Mesodermal cell (in vitro differentiated cells): ENCODE measurements around the gene HPS5.
A peak's percentile ranks its signal among the peaks of the same experiment; 100 is the strongest.

Source experiments
- H3K27ac ChIP-seq: 2 replicates; pipeline ENCODE4 v1.7.0; 2013; ENCODE audit warnings: mild to moderate bottlenecking, low read depth, low read length, moderate library complexity; ENCODE audit not compliant: severe bottlenecking
- H3K36me3 ChIP-seq: 2 replicates; pipeline ENCODE4 v1.7.1; 2013; ENCODE audit warnings: mild to moderate bottlenecking, low read length, moderate library complexity; ENCODE audit not compliant: control insufficient read depth, insufficient read depth
- H3K4me1 ChIP-seq: one replicate; pipeline ENCODE4 v1.7.1; 2013; ENCODE audit warnings: mild to moderate bottlenecking, low read length; ENCODE audit not compliant: insufficient read depth, control insufficient read depth, poor library complexity, severe bottlenecking
- H3K4me3 ChIP-seq: 2 replicates; pipeline ENCODE4 v1.7.0; 2013; ENCODE audit warnings: low read length, control low read depth, mild to moderate bottlenecking; ENCODE audit not compliant: insufficient read depth, poor library complexity, severe bottlenecking; ENCODE audit errors: extremely low read depth
- H3K9me3 ChIP-seq: 2 replicates; pipeline ENCODE4 v1.7.1; 2013; ENCODE audit warnings: mild to moderate bottlenecking, low read length, moderate library complexity; ENCODE audit not compliant: control insufficient read depth
- WGBS, 2 experiments: methylation state at CpG; one replicate each; pipeline ENCODE4 v1.1.5; 2013; ENCODE audit warnings: missing lambda C conversion rate in 2 of 2; ENCODE audit not compliant: insufficient coverage in 2 of 2; 5-methylcytosine and 5-hydroxymethylcytosine counted together

The HPS5 gene

DNA sequence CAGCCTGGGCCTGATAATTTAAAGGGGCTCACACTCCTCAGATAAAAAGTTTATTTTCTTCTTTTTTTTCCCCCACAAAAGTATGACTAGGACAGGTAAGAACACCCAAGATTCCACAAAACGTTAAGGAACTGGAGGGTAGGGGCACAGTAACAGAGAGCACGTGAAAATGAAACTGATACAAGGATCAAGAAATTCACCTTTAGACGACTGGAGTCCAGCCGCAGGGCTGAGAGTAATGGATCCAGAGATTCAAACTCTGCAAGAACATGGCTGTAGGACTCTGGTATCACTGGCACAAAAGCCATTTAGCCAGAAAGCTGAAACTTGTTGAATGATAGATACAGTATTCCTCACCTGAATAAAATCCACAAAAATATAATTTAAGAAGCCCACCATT lies 4.4 kb downstream of the HPS5 start:
- Histone ChIP-seq H3K4me3 (no peak overlapping the region), H3K4me1 (peaks cover 8% of the 10 kb centered on the region), H3K36me3 (peaks cover 5% of the 10 kb centered on the region), H3K27ac (no peak overlapping the region), H3K9me3 (no peaks in the 10 kb centered on the region)
- 92 to 94% methylated on average over 3 to 4 of the region's 4 CpGs for WGBS, 2 experiments

DNA sequence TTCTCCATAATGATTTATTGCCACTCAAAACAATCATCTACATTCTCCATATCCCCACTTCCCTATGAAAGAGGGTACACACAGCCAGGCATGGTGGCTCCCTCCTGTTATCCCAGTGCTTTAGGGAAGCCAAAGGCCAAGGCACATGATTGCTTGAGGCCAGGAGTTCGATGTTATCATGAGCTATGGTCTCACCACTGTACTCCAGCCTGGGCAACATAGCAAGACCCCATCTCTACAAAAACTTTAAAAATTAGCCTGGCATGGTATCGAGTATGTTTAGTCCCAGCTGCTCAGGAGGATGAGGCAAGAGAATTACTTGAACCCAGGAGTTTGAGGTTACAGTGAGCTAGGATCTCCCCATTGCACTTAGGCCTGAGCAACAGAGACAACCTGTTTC lies 6.0 kb downstream of the HPS5 start:
- Histone ChIP-seq H3K9me3 (no peaks in the 10 kb centered on the region), H3K4me1 (peaks cover 8% of the 10 kb centered on the region), H3K36me3 (peaks cover 16% of the 10 kb centered on the region), H3K4me3 (no peak overlapping the region), H3K27ac (no peak overlapping the region)
- WGBS, 2 experiments, result 100% methylated on average over 1 of the region's 2 CpGs; no CpG with 5 or more reads in 1 of the 2 experiments

DNA sequence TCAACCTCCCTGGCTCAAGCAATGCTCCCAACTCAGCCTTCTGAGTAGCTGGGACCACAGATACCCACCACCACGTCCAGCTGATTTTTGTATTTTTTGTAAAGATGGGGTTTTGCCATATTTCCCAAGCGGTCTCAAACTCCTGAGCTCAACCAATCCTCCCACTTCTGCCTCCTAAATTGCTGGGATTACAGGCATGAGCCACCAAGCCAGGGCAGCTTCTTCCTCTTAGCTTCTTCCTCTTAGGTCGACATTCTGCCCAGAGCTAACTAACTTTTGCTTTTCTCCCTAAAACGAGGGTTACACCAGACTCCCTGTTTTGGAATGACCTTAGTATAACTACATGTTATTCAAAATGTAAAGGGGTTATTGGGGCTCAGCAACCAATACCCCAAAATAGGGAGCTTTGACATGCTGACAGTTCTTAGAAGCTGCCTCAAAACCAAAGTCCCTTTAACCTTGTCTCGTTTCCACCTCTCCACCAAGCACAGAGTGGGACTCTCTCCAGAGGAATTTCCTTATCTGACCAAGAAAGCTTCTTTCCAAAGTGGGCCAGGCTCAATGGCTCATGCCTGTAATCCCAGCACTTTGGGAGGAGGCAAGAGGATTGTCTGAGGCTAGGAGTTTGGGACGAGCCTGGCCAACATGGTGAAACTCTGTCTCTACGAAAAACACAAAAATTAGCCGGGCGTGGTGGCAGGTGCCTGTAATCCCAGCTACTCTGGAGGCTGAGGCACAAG lies 7.0 kb downstream of the HPS5 start:
- H3K36me3 ChIP-seq, result peaks cover 23% of the 10 kb centered on the region
- H3K27ac ChIP-seq, result no peak overlapping the region
- 91 to 92% methylated on average over 5 to 6 of the region's 9 CpGs for WGBS, 2 experiments
- H3K9me3 ChIP-seq, result no peaks in the 10 kb centered on the region
- H3K4me1 ChIP-seq, result peaks cover 6% of the 10 kb centered on the region
- no peak overlapping the region for H3K4me3 ChIP-seq

DNA sequence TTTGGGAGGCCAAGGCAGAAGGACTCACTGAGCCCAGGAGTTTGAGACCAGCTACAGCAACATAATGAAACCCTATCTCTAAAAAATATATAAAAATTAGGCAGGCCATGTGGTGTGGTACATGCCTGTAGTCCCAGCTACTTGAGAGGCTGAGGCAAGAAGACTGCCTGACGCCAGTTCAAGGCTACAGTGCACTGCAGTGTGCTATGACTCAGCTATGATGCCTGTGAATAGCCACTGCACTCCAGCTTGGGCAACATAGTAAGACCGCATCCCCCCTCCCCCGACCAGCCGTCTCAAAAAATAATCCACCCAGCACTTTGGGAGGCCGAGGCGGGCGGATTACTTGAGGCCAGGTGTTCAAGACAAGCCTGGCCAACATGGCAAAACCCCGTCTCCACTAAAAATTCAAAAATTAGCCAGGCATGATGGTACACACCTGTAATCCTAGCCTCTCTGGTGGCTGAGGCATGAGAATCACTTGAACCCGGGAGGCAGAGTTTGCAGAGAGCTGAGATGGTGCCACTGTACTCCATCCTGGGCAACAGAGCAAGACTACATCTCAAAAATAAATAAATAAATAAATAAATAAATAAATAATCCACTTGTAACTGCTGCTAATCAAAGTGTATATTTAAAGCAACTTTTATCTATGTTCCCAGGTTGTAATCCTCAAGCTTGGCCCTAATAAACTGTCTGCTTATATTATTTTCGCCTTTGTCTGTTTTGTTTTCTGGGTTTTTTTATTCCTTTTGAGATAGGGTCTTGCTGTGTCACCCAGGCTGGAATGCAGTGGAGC lies 7.8 kb downstream of the HPS5 start:
- H3K36me3 ChIP-seq, result peaks cover 31% of the 10 kb centered on the region
- H3K4me3 ChIP-seq, result no peak overlapping the region
- H3K27ac ChIP-seq, result no peak overlapping the region
- no peaks in the 10 kb centered on the region for H3K9me3 ChIP-seq
- H3K4me1 ChIP-seq, result peaks cover 3% of the 10 kb centered on the region
- WGBS, 2 experiments, result 50 to 74% methylated on average over 4 to 9 of the region's 10 CpGs

DNA sequence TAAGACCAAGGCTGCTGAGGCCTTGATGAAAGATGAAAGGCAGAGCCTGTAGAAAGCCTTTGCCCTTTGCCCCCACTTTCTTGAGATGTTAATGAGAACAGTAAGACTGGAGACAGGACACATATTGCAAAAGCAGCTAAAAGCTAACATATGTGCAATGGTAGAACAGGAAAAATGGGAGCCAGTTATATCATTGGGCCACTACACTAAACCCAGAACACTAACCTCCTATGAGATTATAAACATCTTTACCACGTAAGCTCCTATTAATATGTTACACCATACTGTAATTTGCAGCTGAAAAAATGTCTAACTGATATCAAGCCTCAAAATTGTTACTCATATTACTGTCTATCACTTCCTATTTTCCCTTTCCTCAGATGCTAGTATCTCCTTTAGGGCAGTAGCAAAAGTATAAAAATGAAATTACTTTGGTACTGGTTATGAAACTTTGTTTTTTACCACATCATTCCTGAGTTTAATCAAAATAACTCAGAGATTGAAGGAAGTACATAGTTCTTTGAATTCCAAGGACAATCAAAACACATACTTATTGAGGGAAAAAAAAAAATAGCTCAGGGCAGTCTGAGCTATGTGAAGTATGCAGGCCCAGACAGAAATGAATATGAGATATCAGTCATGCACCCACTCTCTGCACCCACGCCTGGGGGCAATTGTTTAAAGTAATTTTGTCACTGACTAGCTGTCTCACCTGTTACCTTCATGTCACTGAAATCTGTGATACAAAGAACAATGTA lies 9.1 kb downstream of the HPS5 start:
- H3K4me3 ChIP-seq, result no peak overlapping the region
- peak overlapping the region; percentile 16 for H3K27ac ChIP-seq

DNA sequence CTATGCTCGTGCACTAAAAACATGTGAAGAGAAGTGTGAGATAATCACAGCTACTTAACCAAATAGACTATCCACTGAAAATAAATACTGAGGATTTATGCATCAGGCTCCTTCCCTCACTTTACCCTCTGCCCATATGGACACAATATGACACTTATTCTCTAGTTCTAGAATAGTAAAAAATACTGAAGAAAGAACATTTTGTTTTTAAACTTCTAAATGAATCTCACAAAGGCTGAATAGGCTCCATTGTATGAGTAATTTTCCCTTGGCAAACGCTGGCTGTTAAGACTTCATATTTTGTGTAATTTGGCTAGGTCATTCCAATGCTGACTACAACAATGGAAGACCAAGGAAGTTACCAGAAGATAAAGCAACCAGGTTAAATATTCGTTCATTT lies 9.9 kb downstream of the HPS5 start:
- 83% methylated on average over 1 of the region's 3 CpGs; no CpG with 5 or more reads in 1 of the 2 experiments for WGBS, 2 experiments
- H3K4me3 ChIP-seq, result no peak overlapping the region
- H3K4me1 ChIP-seq, result peaks cover 3% of the 10 kb centered on the region
- H3K27ac ChIP-seq, result no peak overlapping the region
- H3K36me3 ChIP-seq, result peaks cover 47% of the 10 kb centered on the region
- H3K9me3 ChIP-seq, result no peaks in the 10 kb centered on the region

More for the DNA sequence above, 9.1 kb downstream of the HPS5 start:
- Histone ChIP-seq H3K9me3 (no peaks in the 10 kb centered on the region), H3K4me1 (peaks cover 3% of the 10 kb centered on the region), H3K36me3 (peaks cover 44% of the 10 kb centered on the region)
- WGBS, 2 experiments, result 80% methylated on average over 1 of the region's 2 CpGs; no CpG with 5 or more reads in 1 of the 2 experiments

DNA sequence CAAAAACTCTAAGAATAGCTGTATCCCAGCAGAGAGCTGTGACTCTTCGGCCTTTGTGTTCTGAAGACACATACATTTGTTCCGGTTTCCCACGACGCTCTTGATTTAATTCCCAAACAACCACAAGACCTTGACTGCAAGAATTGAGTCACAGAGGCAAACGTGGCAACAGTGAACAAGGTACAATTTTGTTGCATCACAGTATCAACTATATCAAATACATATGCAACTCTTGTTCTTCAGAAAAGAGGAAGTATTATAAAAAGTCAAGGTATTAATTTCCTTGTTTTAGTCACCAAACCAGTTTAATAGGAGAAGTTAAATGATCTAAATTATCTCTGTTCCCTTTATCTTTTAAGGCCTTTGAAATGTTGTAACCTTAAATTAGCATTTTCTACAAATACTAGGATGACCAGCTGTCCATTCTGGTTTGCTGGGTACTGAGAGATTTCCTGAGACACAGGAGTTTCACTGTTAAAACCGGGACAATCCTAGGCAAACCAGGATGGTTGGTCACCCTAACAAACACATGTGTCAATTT lies 11.1 kb downstream of the HPS5 start:
- H3K9me3 ChIP-seq, result no peaks in the 10 kb centered on the region
- peaks cover 55% of the 10 kb centered on the region for H3K36me3 ChIP-seq
- WGBS, 2 experiments, result 92 to 96% methylated on average over 4 to 5 of the region's 6 CpGs
- no peak overlapping the region for H3K4me3 ChIP-seq
- H3K4me1 ChIP-seq, result peaks cover 3% of the 10 kb centered on the region
- no peak overlapping the region for H3K27ac ChIP-seq

DNA sequence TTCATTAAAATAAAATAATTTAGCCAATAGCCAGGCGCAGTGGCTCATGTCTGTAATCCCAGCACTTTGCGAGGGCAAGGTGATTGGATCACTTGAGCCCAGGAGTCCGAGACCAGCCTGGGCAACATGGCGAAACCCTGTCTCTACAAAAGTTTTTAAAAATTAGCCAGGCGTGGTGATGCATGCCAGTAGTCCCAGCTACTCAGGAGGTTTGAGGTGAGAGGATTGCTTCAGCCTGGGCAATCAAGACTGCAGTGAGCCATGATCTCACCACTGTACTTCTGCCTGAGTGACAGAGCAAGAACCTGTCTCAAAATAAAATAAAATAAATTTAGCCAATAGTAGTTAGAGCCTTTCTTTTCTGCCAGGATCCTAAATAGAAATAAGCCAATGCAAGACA lies 12.2 kb downstream of the HPS5 start:
- no peaks in the 10 kb centered on the region for H3K9me3 ChIP-seq
- no peak overlapping the region for H3K27ac ChIP-seq
- peaks cover 60% of the 10 kb centered on the region for H3K36me3 ChIP-seq
- H3K4me1 ChIP-seq, result no peaks in the 10 kb centered on the region
- WGBS, 2 experiments, result 85 to 92% methylated on average over 5 of the region's 5 CpGs
- H3K4me3 ChIP-seq, result no peak overlapping the region

DNA sequence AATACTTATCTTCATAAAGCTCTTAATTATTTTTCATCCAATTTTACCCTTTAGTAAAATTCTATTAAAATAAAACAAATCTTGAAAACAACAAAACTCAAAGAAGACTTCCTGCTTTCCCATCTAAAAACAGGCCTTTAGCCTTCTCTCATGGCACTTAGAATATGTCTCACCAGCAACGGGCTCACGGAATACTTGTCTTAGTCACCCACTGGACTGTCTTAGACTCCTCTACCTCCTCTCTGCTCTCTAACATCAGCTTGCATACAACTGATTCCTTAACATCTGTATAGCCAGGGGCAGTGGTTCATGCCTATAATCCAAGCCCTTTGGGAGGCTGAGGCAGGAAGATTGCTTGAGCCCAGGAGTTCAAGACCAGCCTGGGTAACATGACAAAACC lies 13.7 kb downstream of the HPS5 start:
- no peak overlapping the region for H3K4me3 ChIP-seq
- no peak overlapping the region for H3K27ac ChIP-seq
- 95 to 100% methylated on average over 1 to 2 of the region's 2 CpGs for WGBS, 2 experiments
- H3K9me3 ChIP-seq, result no peaks in the 10 kb centered on the region
- H3K36me3 ChIP-seq, result peaks cover 73% of the 10 kb centered on the region
- no peaks in the 10 kb centered on the region for H3K4me1 ChIP-seq

DNA sequence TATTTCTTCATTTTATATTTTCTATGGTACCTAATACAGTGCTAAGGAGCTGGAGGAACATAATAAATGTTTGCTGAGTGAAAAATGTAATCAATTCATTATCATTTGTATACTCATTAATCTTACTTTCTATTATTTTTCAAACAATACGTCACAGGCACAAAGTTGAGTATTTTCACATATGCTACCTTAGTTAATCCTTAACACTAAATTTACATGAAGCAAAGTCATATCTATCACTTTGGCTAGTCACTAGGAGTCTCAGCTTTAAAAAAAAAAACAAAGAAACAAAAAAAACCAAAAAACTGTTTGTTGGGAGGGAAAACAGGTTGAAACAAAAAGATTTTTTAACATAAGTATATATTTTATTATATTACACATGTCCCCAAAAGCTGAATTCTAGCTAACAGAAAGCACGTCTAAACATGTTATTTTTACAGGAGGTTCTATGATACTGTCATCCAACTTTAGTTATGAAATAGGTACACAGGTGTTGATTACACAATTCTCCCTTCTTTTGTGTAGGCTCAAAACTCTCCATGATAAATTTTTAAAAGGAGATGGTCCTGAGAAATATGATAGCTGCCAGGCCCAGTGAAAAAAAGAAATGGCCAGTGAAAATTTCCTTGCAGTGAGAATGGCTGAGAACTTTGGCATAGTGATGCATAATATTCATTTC lies 14.3 kb downstream of the HPS5 start:
- WGBS, 2 experiments, result 100% methylated on average over 1 of the region's 2 CpGs; no CpG with 5 or more reads in 1 of the 2 experiments
- Histone ChIP-seq H3K4me3 (no peak overlapping the region), H3K36me3 (peaks cover 79% of the 10 kb centered on the region), H3K27ac (no peak overlapping the region), H3K4me1 (no peaks in the 10 kb centered on the region), H3K9me3 (no peaks in the 10 kb centered on the region)
